Right atrium auricular region (tissue), 2 donors: ENCODE data around the gene PLXNA1. TPM values are rescaled to one million over a fixed set of nuclear protein-coding genes. Genes with fewer than 3 reads are reported as not detected.

Experiments
- DNase-seq: peaks from one replicate; pipeline ENCODE4 v3.0.0-alpha.2; 2019; ENCODE audit warnings: low spot score
- H3K27ac ChIP-seq, 2 donors: fragments of 200-600 bp; sonication (generic); 1 replicate in 1 of 2; 2 replicates in 1 of 2; pipeline ENCODE4 v1.5.1; 2016 to 2019
- H3K27me3 ChIP-seq, 2 donors: fragments of 200-600 bp; sonication (generic); one replicate each; pipeline versions ENCODE4 v1.5.1 to v1.6.0; 2017 to 2019
- H3K36me3 ChIP-seq: fragments of 200-600 bp; sonication (generic); one replicate; pipeline ENCODE4 v1.5.1; 2016
- H3K4me1 ChIP-seq, 2 donors: fragments of 200-600 bp; sonication (generic); one replicate each; pipeline versions ENCODE4 v1.5.1 to v1.6.0; 2017 to 2019
- H3K4me3 ChIP-seq, 2 donors: fragments of 200-600 bp; sonication (generic); 1 replicate in 1 of 2; 2 replicates in 1 of 2; pipeline ENCODE4 v1.5.1; 2017 to 2019; ENCODE audit warnings: mild to moderate bottlenecking in 1 of 2, moderate library complexity in 1 of 2
- H3K9me3 ChIP-seq, 2 donors: fragments of 200-600 bp; sonication (generic); one replicate each; pipeline ENCODE4 v1.5.1; 2019
- CTCF ChIP-seq, 2 donors: fragments of 200-600 bp; sonication (generic); IDR thresholded peaks; one replicate each; pipeline ENCODE4 v1.5.1; 2019; ENCODE audit warnings: antibody characterized with exemption in 2 of 2
- total RNA-seq, 2 donors: library from RNA; depleted of rRNA; stranded (reverse); fragments of >200 nt; gene quantifications; one replicate each; pipeline ENCODE4 v1.1.0, GENCODE V29; 2016

PLXNA1 gene
- total RNA-seq, 2 donors from 2014 or later: 22.9 to 23.3 TPM

DNA sequence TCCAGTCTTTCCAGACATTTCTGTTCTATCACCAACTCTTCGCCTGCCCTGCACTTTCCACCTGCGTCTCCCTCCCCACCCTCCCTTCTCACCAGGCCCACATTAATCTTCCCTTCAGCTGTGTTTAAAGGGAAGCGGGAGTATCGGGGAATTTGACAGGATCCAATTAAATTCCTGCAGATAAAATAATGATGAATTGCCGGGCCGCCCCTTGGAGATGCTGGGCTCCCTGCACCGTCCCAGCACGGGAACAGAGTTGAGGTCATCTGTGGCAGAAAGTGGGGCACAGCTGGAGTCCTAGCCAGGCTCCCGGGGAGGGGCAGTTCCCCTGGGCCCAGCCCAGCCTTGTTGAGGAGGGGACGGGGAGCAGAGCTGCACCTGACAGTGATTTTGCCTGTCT is 30.3 kb downstream of the PLXNA1 start:
- H3K9me3 ChIP-seq: no peaks in the 10 kb centered on the region
- peaks cover 44% of the 10 kb centered on the region for H3K36me3 ChIP-seq
- TF ChIP-seq CTCF (IDR thresholded peaks at IDR 0.05): no peak
- no peaks in the 10 kb centered on the region for H3K27me3 ChIP-seq
- H3K4me1 ChIP-seq: peaks cover 0 to 23% of the 10 kb centered on the region in 2 donors
- no peak overlapping the region for H3K4me3 ChIP-seq
- no peak overlapping the region for H3K27ac ChIP-seq
- no peak for DNase-seq

DNA sequence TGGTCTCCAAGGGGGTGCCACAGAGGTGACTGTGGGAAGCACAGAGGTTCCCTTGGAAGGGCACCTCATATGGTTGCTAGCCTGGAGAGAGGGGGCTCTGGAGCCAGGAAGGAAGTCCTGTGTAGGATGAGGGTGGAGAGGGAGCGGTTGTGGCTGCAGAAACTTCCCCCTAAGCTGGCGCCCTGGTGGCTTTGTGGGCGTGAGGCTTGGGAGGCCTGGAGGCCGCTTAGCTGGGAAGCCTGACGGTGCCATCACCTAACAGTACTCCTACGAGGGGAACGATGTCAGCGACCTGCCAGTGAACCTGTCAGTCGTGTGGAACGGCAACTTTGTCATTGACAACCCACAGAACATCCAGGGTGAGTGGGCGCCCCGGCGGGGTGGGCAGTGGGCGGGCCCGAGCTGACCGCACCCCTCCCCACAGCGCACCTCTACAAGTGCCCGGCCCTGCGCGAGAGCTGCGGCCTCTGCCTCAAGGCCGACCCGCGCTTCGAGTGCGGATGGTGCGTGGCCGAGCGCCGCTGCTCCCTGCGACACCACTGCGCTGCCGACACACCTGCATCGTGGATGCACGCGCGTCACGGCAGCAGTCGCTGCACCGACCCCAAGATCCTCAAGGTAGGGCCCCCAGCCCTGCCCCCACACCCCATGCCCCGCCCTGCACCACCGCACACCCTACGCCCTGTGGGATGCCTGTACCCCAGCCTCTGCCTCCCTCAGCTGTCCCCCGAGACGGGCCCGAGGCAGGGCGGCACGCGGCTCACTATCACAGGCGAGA is 31.0 kb downstream of the PLXNA1 start:
- H3K36me3 ChIP-seq: peaks cover 44% of the 10 kb centered on the region
- no peaks in the 10 kb centered on the region for H3K9me3 ChIP-seq

GRCh38 chr3:127014536-127015281 is 31.8 kb downstream of the PLXNA1 start:
- no peaks in the 10 kb centered on the region for H3K9me3 ChIP-seq
- no peak overlapping the region for H3K27ac ChIP-seq
- peaks cover 0 to 12% of the 10 kb centered on the region in 2 donors for H3K4me1 ChIP-seq
- no peaks in the 10 kb centered on the region for H3K27me3 ChIP-seq
- peaks cover 44% of the 10 kb centered on the region for H3K36me3 ChIP-seq
- no peak overlapping the region for H3K4me3 ChIP-seq
- TF ChIP-seq CTCF (IDR thresholded peaks at IDR 0.05): no peak
- no peak for DNase-seq

More for the DNA sequence above, 31.0 kb downstream of the PLXNA1 start:
- Histone ChIP-seq H3K4me1 (peaks cover 0 to 15% of the 10 kb centered on the region in 2 donors), H3K27ac (no peak overlapping the region), H3K4me3 (no peak overlapping the region), H3K27me3 (no peaks in the 10 kb centered on the region)
- no peak for TF ChIP-seq CTCF (IDR thresholded peaks at IDR 0.05)
- no peak for DNase-seq

GRCh38 chr3:127015282-127016042 is 32.5 kb downstream of the PLXNA1 start:
- no peak for DNase-seq
- H3K4me1 ChIP-seq: peaks cover 0 to 12% of the 10 kb centered on the region in 2 donors
- H3K27ac ChIP-seq: no peak overlapping the region
- H3K4me3 ChIP-seq: no peak overlapping the region
- H3K27me3 ChIP-seq: no peaks in the 10 kb centered on the region
- peaks cover 48% of the 10 kb centered on the region for H3K36me3 ChIP-seq
- H3K9me3 ChIP-seq: no peaks in the 10 kb centered on the region
- no peak for TF ChIP-seq CTCF (IDR thresholded peaks at IDR 0.05)

GRCh38 chr3:127016043-127016343 is 33.1 kb downstream of the PLXNA1 start:
- H3K4me1 ChIP-seq: peaks cover 0 to 10% of the 10 kb centered on the region in 2 donors
- no peaks in the 10 kb centered on the region for H3K27me3 ChIP-seq
- TF ChIP-seq CTCF (IDR thresholded peaks at IDR 0.05): no peak
- peaks cover 50% of the 10 kb centered on the region for H3K36me3 ChIP-seq
- no peaks in the 10 kb centered on the region for H3K9me3 ChIP-seq
- DNase-seq: no peak
- no peak overlapping the region for H3K4me3 ChIP-seq
- no peak overlapping the region for H3K27ac ChIP-seq
